ENCODE data around the gene TSHZ1. TPM values are rescaled to one million over a fixed set of nuclear protein-coding genes. Genes with fewer than 3 reads are reported as not detected.

The TSHZ1 gene, protein sequence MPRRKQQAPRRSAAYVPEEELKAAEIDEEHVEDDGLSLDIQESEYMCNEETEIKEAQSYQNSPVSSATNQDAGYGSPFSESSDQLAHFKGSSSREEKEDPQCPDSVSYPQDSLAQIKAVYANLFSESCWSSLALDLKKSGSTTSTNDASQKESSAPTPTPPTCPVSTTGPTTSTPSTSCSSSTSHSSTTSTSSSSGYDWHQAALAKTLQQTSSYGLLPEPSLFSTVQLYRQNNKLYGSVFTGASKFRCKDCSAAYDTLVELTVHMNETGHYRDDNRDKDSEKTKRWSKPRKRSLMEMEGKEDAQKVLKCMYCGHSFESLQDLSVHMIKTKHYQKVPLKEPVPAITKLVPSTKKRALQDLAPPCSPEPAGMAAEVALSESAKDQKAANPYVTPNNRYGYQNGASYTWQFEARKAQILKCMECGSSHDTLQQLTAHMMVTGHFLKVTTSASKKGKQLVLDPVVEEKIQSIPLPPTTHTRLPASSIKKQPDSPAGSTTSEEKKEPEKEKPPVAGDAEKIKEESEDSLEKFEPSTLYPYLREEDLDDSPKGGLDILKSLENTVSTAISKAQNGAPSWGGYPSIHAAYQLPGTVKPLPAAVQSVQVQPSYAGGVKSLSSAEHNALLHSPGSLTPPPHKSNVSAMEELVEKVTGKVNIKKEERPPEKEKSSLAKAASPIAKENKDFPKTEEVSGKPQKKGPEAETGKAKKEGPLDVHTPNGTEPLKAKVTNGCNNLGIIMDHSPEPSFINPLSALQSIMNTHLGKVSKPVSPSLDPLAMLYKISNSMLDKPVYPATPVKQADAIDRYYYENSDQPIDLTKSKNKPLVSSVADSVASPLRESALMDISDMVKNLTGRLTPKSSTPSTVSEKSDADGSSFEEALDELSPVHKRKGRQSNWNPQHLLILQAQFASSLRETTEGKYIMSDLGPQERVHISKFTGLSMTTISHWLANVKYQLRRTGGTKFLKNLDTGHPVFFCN (N-terminal part only)
- total RNA-seq = 15.6 TPM

DNA sequence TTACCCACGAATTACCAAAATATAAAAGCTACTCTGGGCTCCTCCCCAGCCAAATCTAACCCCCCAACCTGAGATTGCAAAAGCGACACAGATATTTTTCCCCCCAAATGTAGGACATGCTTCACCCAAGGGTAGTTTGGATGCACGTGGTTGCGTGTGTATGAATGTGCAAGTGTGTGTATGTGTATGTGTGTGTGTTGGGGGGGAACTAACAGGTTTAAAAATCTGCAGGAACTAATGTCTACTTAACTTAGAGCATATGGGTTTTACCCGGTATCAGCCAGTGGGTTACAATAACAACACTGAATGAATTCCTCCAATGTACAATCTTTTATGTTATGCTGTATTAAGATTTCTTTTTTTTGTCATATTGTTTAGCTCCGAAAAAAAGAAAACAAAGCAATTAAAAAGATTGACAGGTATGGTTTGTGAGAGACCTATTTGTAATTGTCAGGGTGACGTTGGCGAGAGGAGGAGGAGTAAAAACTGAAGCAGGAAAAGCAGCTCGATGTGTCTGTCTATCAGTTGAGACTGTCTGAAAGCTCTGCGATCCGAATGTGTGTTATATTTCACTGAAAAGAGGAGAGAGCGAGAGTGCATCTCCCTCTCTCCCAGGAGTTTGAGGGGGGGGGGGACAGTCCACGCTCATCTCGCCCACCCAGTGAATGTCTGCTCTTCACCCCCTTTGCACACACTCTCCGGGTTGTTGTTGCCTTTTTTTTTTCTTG, at the start of gene TSHZ1:
TSHZ1 (plus strand) TSS at position 524 of the 728 bp plus-strand sequence. CDS start 1,080 bp downstream, outside the sequence.
- peak in 2 of 3 donors; percentile 82 to 90 for DNase-seq (ENCODE audit: low read depth in 2 of 3, low spot score in 2 of 3)

DNA sequence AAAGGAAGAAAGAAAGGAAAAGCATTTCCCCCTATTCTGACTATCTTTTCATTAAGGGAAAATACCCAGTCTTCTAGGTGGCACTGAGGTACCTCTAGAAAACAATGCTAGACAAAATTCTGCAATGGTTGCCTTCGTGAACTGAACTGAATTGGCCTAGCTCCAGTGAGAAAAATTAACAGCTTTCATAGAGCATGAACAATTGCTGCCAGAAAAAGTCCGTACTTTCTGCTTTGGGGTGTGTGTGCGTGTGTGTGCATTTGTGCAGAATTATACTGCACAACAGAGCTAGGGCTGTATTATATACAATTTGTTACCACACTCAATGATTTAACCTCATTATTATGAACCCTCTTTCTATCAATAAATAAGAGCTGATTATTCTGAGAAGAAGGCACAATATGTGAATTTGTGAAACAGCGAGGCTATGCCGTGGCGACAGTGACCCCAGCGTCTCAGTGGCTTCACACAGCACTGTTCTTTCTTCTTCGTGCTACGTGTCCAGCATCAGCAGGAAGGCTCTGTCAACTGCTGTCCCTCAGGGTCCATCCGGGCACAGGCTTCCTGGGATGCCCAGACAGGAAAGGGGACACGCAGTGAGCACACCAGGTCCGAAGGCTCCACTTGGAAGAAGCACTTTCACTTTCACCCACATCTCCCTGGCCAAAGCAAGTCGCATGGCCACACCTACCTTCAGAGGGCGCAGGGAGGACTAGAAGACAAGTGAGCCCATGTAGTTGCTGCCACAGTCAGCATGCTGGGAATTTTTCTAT, 49.2 kb upstream of the TSHZ1 start:
- DNase-seq (ENCODE audit: low read depth in 2 of 3, low spot score in 2 of 3) = peak; percentile 5 to 79 (median 58)

DNA sequence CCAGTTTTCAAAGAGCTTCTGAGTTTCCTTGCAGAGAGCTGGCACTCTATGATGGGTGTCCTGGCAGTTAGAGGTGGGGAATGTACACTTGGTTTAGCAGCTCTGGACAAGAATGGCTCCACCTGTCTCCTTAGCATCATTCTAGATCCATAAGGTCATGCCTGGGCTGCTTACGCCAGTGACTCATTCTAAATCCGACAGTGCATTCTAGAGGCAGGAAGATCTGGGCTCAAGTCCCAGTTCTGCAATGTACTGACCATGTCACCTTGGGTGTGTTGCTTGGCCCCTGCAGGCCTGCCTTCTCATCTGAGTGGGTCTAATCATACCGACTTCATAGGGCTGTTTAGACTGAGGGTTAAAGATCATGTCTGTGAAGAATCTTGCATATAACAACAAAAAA, 48.1 kb upstream of the TSHZ1 start:
- DNase-seq (ENCODE audit: low read depth in 2 of 3, low spot score in 2 of 3) = no peak

DNA sequence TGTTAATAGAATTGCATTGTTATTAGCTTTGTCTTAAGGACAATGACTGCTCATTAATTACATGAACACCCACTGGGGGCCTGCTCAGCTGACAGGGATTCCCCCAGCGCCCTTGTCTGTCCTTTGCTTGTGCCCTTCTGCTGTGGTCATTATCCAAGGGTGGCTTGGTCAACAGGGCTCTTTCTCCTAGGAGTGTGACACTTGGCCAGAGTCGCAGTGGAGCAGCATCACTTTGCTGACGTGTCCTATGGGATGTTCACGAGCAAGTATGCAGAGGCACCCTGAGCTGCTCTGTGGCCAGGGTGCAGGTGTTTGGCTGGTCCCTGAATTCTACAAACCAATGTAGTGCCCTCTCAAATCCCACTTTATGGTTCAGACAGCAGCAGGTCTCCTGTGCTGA, 47.6 kb upstream of the TSHZ1 start:
- no peak for DNase-seq (ENCODE audit: low read depth in 2 of 3, low spot score in 2 of 3)

DNA sequence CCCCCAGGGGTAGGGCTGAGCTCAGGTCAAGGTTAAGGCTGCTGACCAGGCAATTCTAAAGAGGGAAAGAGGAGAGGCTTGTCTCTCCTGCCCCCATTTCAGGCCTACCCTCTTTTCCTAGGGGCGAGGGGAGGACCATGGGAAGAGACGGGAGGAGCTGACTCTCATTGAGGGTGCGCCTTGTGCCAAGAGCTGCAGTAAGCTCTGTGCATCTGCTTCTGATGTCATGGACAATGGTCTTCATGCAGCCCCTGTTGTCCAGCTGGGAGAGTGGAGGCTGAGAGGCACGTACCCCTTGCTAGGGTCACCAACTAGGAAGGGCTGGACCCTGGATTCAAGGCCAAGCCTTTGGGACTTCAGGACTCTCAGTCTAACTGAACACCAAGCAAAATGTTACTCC, 46.9 kb upstream of the TSHZ1 start:
- no peak for DNase-seq (ENCODE audit: low read depth in 2 of 3, low spot score in 2 of 3)

DNA sequence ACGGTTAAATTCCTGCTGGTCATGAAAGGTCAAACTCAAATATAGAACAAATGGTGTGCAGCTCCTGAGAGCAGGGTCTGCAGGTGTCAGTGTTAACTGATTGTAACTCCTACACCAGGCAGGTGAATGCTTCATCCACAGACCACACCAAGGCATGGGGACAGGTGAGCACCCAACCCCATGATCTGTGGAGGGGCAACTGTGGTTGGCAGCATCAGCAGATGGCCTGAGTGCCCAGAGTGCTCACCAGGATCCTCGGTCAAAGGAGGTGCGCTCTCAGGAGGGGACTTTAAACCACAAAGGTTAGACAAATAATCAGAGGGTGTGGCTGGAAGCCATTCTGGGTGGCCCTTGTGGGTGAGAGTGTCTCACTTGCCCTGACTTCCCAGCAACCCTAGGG, 46.1 kb upstream of the TSHZ1 start:
- no peak for DNase-seq (ENCODE audit: low read depth in 2 of 3, low spot score in 2 of 3)

DNA sequence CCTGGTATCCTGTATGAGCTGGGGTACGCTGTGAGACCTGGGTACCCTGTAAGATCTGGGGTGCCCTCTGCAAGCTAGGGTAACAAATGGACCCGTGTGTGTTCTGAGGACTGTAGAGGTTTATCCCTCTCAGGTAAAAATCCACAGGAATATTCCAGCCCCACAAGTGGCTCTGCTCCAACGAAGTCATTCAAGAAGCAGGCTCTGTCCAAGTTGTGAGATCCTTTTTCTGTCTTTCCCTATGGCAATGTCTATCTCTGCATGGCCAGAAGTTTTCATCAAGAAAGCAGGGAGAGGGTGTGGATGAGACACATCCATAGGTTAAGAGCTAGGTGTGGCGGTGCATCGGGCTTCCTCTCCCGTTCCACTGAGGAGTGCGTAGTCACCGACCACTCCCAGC, 44.7 kb upstream of the TSHZ1 start:
- DNase-seq (ENCODE audit: low read depth in 2 of 3, low spot score in 2 of 3) = no peak

DNA sequence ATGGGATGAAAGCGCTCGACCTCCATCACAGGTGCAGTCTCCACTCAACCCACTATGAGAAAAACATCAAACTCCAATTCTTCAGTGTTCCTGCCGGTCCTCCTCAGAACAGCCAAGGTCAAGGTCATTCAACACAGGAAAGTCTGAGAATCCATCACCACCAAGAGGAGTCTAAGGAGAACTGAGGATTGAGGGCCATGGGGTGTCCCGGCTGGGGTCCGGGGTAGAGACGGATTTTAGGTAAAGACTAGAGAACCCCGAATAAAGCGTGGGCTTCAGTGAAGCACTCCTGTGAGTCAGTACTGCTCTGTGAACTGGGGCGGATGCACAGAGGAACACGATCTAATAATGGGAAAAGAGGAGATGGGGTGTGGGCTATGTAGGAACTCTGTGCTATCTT, 43.5 kb upstream of the TSHZ1 start:
- DNase-seq (ENCODE audit: low read depth in 2 of 3, low spot score in 2 of 3) = no peak

DNA sequence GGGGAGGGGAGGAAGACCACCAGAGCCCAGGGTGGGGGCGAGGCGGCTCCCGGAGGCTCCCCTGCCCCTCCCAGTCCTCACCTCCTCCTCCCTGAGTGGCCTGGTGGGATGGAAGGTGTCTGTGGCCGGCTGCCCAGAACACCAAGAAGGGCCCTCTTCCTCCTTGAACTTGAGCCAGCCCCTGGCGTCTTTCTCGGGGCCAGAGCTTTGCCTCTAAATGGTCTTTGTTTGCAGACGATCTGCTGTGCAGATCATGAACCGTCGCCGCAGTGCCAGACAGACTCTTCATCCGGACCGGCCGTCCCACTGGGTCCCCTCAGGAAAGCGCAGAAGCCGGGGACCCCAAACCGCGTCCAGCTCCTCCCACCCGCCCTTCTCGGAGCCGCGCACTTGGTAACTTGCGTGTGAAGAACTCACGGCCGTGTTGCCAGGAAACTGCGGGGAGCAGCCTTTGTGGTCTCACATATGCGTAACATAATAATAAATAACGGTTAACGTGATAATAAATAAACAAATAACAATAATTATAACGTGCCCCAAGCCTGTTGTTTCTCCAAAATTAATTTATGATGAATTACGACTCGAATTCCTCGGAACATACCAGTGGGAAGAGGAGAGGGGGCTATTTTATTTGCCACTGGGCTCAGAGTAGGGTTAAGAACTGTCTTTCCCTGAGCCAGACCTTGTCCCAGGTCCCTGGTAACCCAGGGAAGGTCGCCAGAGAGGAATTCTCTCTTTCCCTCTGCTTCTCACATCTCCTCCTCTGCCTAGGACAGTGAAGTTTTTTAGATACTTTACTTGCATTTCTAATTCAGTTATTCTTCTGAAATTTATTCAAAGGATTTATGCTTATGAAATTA, 42.6 kb upstream of the TSHZ1 start:
- DNase-seq (ENCODE audit: low read depth in 2 of 3, low spot score in 2 of 3) = no peak

DNA sequence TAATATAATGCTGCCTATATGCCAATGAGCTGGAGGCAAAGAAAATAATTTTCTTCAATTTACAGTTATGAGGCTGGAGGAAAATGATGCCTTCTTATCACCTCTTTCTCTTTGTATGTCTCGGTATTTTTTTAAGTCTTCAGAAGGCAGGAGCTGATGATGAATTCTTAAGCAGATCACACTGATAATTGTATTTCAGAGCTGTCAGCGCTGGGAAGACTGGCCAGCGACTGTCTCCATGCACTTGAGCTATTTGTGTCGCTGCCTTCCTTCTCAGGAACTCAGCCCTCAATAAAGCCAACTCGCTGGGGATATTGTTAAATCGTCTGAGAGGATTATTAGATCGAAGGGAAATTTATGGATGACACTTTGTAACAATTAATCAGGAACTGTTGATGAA, 42.0 kb upstream of the TSHZ1 start:
- no peak for DNase-seq (ENCODE audit: low read depth in 2 of 3, low spot score in 2 of 3)

DNA sequence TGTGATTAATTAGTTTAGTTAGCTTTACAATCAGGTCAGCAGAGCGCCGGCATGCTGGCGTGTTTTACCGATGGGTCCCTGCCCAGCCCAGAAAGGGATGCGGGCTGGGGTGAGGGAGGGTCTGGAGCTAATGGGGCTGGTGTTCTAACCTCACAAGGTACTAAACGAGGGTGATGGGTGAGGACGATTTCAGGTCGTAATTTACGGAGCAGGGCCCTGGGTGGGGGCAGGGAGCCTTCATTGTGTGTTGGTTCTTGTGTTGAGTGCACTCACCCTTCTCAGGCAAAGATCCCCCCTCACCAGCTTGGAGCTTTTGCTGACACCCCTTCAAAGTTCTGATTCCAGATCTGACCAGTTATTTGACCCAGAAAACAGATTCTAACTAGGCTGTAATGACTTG, 41.2 kb upstream of the TSHZ1 start:
- no peak for DNase-seq (ENCODE audit: low read depth in 2 of 3, low spot score in 2 of 3)

DNA sequence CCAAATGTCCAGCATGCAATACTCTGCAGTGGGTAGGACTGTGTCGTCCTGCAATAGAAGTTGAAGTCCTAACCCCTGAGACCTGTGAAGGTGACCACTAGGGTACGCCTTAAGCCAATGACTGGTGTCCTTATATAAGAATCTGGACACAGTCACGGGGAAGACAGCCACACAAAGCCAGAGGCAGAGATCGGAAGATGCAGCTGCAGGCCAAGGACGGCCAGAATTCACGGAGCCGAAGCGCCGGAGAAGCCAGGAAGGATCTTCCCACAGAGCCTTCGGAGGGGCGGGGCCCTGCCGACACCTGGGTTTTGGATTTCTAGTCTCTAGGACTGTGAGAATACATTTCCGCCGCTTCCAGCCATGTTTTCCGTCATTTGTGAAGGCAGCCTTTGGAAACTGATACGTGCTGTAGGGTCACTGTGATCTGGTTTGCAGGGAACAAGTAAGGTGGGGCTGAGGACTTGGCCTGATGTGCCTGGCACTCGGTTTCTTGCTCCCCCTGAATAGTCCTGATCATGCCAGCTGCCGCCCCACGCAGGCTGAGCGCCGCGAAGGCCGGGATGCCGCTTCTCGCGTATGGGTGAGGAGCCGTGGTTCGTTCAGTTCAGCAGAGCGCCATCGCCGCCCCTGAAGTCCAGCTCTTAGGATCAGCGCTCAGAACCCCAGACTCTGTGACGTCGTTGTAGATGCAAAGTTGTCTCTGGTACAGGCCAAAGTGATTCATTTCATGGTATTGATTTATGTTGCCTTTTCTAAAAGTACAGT, 40.4 kb upstream of the TSHZ1 start:
- no peak for DNase-seq (ENCODE audit: low read depth in 2 of 3, low spot score in 2 of 3)

DNA sequence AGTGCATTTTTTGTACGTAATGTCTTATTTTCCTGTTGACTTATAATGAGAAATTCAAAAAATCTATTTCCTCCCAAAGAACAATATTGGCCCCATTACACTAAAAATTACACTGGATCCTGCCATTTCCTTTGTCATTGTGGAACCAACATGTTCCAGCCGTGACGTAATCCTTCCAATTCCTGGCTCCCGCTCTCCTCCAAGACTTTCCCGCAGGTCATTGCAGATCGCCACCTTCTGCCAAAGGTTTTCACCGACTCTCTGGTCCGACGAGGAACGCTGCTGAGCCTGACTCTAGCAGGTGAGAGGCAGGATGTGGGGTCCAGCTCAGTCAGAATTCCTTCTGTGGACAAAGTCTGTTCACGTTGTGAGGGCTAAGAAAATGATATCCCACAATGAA, 39.7 kb upstream of the TSHZ1 start:
- DNase-seq (ENCODE audit: low read depth in 2 of 3, low spot score in 2 of 3) = no peak

DNA sequence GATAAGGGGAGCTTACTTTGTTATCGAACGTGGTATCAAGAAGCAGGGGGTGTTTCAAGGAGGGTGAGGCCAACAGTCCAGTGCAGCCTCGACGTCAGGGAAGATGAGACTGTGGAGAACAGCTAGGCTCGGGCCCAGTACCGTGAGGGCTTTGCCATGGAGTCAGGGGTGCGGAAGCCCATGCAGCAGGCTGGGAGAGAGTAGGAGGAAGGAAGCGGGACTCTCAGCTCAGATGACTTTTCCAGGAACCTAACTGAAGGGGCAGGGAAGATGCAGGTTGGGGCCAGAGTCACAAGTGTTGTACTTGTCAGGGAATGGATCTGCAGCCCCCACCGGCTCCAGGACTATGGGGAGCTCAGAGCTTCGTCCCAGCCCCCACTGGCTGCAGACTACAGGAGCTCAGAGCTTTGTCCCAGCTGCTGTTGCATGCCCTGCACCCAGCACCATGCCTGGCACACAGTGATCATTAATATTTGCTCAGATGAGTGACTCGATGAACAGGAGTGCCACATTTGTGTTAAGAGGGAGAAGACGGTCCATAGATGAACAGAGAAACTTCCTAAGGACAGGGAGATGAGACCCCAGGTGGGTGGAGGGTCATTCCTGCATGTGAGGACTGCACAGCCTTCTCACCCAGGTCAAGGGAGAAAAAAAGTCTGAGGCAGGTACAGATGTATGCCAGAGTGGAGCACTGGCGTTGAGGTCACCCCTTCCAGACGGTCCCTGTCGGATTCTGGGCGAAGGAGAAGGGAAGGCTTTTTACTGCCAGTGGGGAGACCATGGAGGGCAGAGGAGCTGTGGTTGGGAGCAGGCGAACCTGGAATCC, 38.1 kb upstream of the TSHZ1 start:
- no peak for DNase-seq (ENCODE audit: low read depth in 2 of 3, low spot score in 2 of 3)

DNA sequence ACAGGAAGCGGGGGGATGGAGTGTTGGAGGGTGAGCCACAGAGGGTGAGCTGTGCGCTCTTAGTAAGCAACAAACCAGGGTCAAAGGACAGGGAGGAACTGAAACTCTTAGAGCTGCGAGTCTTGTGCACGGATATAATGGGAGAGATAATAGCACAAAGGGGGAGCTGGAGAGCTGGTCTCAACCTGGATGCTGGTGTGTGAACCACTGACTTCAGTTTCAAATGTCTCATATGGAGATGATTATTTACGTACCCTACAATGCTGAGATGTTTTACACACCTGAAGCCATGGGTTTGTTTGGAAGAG, 37.5 kb upstream of the TSHZ1 start:
- DNase-seq (ENCODE audit: low read depth in 2 of 3, low spot score in 2 of 3) = peak in 2 of 3 donors; percentile 7 to 34

DNA sequence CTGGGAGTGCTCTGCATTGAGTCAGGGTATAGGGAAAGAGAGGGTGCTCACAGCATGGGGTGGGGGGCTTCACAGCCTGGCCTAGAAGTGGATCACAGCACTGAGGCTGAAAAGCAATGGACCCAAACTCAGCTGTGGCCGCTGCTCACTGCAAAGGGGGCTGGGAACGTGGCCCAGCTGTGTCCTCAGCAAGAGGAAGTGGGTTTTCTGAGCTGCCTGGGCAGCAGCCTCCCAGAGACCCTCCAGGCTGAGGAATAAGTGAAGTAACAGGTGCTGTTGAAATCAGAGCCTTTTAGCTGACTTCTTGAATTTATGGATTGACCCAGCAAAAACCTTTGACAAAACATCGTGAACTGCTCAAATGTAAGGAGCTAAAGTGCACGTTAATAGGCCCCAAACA, 36.9 kb upstream of the TSHZ1 start:
- peak in 1 of 3 donors; percentile 49 for DNase-seq (ENCODE audit: low read depth in 2 of 3, low spot score in 2 of 3)

DNA sequence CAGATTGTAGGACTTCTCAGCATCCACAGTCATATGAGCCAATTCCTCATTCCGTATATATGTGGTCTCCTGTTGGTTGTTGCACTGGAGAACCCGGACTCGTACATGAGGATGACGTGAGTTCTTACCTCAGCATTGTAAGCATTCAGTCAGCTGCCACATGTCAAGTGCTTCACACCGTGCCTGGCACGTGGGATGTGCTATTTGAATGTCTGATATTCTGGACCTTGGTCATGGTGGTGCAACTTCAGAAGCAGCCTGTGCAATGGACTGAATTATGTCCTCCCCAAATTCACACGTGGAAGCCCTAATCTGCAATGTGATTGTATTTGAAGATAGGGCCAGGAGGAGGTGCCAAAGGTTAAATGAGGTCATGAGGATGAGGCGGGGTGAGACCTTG, 33.7 kb upstream of the TSHZ1 start:
- no peak for DNase-seq (ENCODE audit: low read depth in 2 of 3, low spot score in 2 of 3)

DNA sequence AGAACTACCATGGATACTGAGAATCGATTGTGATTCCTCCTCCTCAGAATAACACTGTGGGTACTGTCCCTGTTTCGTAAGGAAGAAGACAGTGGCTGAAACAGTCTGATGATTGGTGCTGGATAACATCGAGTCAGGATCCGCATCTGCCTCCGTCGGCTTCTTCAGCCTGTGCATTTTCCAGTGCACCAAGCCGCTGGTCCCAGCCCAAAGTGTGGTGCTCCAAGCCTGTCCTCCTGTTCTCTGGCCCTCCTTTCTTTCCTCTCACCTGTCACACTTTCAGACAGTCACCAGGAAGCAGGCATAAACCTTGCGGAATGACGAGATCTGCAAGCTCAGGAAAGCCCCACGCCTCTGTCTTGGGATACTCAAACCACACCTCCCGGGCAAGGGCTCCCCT, 32.2 kb upstream of the TSHZ1 start:
- DNase-seq (ENCODE audit: low read depth in 2 of 3, low spot score in 2 of 3) = no peak
